Lung (tissue), 12 donors: ENCODE measurements around the gene POGZ. TPM values are rescaled to one million over a fixed set of nuclear protein-coding genes. Genes with fewer than 3 reads are reported as not detected.
"Not testable (repeated sequence)": the region's sequence is repeated elsewhere in the genome, so short reads cannot be mapped to it uniquely, and the experiment has no call there.

ENCODE experiments used
- ATAC-seq: fragments of 200-7000 bp; cut with Tn5 transposase; one replicate; pipeline ENCODE4 v1.9.1; 2020; ENCODE audit warnings: moderate number of reproducible peaks; ENCODE audit not compliant: insufficient read depth, low FRiP score
- DNase-seq, 3 donors: peaks; one replicate each; pipeline ENCODE4 v3.0.0-alpha.2; 2013 to 2017
- H3K27ac ChIP-seq, 2 donors: one replicate each; pipeline ENCODE4 v1.5.1; 2013; ENCODE audit warnings: mild to moderate bottlenecking in 2 of 2, moderate library complexity in 2 of 2, control low read depth in 1 of 2, inconsistent platforms in 1 of 2, low read depth in 1 of 2, low read length in 1 of 2
- H3K27me3 ChIP-seq, 3 donors: one replicate each; pipeline ENCODE4 v1.5.1; 2013; ENCODE audit warnings: low read length in 2 of 3; ENCODE audit not compliant: control insufficient read depth in 3 of 3, insufficient read depth in 3 of 3
- H3K36me3 ChIP-seq, 4 donors: one replicate each; pipeline ENCODE4 v1.5.1; 2013; ENCODE audit warnings: low read length in 4 of 4, mild to moderate bottlenecking in 1 of 4, moderate library complexity in 1 of 4; ENCODE audit not compliant: control insufficient read depth in 4 of 4, insufficient read depth in 4 of 4
- H3K4me1 ChIP-seq, 5 donors: one replicate each; pipeline ENCODE4 v1.5.1; 2013; ENCODE audit warnings: low read length in 5 of 5, mild to moderate bottlenecking in 2 of 5, moderate library complexity in 1 of 5; ENCODE audit not compliant: control insufficient read depth in 5 of 5, insufficient read depth in 5 of 5
- H3K4me3 ChIP-seq: one replicate; pipeline ENCODE4 v1.5.1; 2013; ENCODE audit warnings: mild to moderate bottlenecking, control low read depth, moderate library complexity
- H3K9ac ChIP-seq, 2 donors: one replicate each; pipeline ENCODE4 v1.5.1; 2013; ENCODE audit warnings: low read length in 2 of 2, control low read depth in 1 of 2; ENCODE audit not compliant: insufficient read depth in 1 of 2
- H3K9me3 ChIP-seq, 4 donors: one replicate each; pipeline ENCODE4 v1.5.1; 2013; ENCODE audit warnings: low read length in 3 of 4, mild to moderate bottlenecking in 1 of 4, moderate library complexity in 1 of 4; ENCODE audit not compliant: control insufficient read depth in 4 of 4, insufficient read depth in 3 of 4
- CTCF ChIP-seq: IDR thresholded peaks from 2 replicates; pipeline ENCODE4 v1.5.1; 2012; ENCODE audit warnings: mild to moderate bottlenecking; ENCODE audit errors: control extremely low read depth, extremely low read depth
- WGBS, 2 donors: extraction: QIAGEN DNeasy Blood & Tissue Kit; methylation state at CpG; one replicate each; pipeline ENCODE4 v1.1.7; 2013; 5-methylcytosine and 5-hydroxymethylcytosine counted together
- polyA plus RNA-seq, 2 donors: library from polyadenylated mRNA; stranded (reverse); fragments of 200-250 nt; gene quantifications; one replicate each; pipeline ENCODE4 v1.2.1, GENCODE V29; 2013
- total RNA-seq, 2 donors: library from RNA; depleted of rRNA in 1 of 2; stranded (reverse); fragments of >200 nt in 1 of 2; gene quantifications; one replicate each; pipeline ENCODE4 v1.2.1, GENCODE V29; 2014 to 2021
- donor health status: control.
- donor health status: control.
- donor health status: Bipolar disorder and iron deficiency.
- donor health status: healthy.
- donor health status: DM: yes; HTN: yes; CAD: no.

Gene POGZ
- total and polyA plus RNA-seq, 4 donors, result 12.6 to 131 (median 41.6) TPM

- Histone ChIP-seq H3K4me1 (peaks cover 0 to 4% (median 4%) of the 10 kb centered on the region in 5 donors), H3K27me3 (no peaks in the 10 kb centered on the region), H3K36me3 (peaks cover 0 to 6% (median 3%) of the 10 kb centered on the region in 4 donors), H3K27ac (no peak overlapping the region), H3K4me3 (no peak overlapping the region), H3K9ac (no peak overlapping the region), H3K9me3 (no peaks in the 10 kb centered on the region)
- no peak for TF ChIP-seq CTCF
- WGBS, 2 donors, result 59 to 75% methylated on average over 2 of the region's 2 CpGs
- DNase-seq (no peak), ATAC-seq (no peak)
Observed at GRCh38 chr1:151447696-151448095, 11.6 kb downstream of the POGZ start.

GRCh38 chr1:151444783-151445177 lies 14.5 kb downstream of the POGZ start:
- Histone ChIP-seq H3K4me3 (no peak overlapping the region), H3K9ac (no peak overlapping the region), H3K36me3 (peaks cover 8 to 15% (median 11%) of the 10 kb centered on the region in 4 donors), H3K4me1 (peaks cover 0 to 13% (median 4%) of the 10 kb centered on the region in 5 donors), H3K9me3 (no peaks in the 10 kb centered on the region), H3K27ac (peak overlapping the region in 1 of 2 donors; percentile 59), H3K27me3 (no peaks in the 10 kb centered on the region)
- no peak for ATAC-seq
- 63 to 77% methylated on average over 4 of the region's 4 CpGs for WGBS, 2 donors
- no peak for TF ChIP-seq CTCF
- no peak for DNase-seq

GRCh38 chr1:151443846-151444782 lies 15.2 kb downstream of the POGZ start:
- H3K9me3 ChIP-seq, result no peaks in the 10 kb centered on the region

GRCh38 chr1:151437396-151437795 lies 21.9 kb downstream of the POGZ start:
- not testable (repeated sequence) for ATAC-seq, H3K9me3 ChIP-seq, H3K27ac ChIP-seq, H3K27me3 ChIP-seq, H3K9ac ChIP-seq, H3K4me3 ChIP-seq, DNase-seq, H3K4me1 ChIP-seq
- 59 to 69% methylated on average over 8 of the region's 8 CpGs for WGBS, 2 donors
- H3K36me3 ChIP-seq, result peaks cover 2 to 19% (median 11%) of the 10 kb centered on the region in 4 donors

More at GRCh38 chr1:151443846-151444782, 15.2 kb downstream of the POGZ start:
- TF ChIP-seq CTCF, result peak; percentile 47
- peak; percentile 52 to 79 (median 75) for DNase-seq
- H3K36me3 ChIP-seq, result peaks cover 6 to 15% (median 11%) of the 10 kb centered on the region in 4 donors
- H3K27ac ChIP-seq, result no peak overlapping the region
- WGBS, 2 donors, result 38 to 58% methylated on average over 4 of the region's 4 CpGs
- peaks cover 0 to 13% (median 4%) of the 10 kb centered on the region in 5 donors for H3K4me1 ChIP-seq
- peak; percentile 89 for ATAC-seq
- H3K9ac ChIP-seq, result no peak overlapping the region
- no peak overlapping the region for H3K4me3 ChIP-seq
- no peaks in the 10 kb centered on the region for H3K27me3 ChIP-seq
